NCI-H226 (cell line): Measurements from ENCODE around the gene CLDN1.
A peak's percentile ranks its signal among the peaks of the same experiment; 100 is the strongest.

Source experiments
- DNase-seq: peaks from one replicate; pipeline ENCODE4 v3.0.0-alpha.2; 2015

CLDN1 gene

DNA sequence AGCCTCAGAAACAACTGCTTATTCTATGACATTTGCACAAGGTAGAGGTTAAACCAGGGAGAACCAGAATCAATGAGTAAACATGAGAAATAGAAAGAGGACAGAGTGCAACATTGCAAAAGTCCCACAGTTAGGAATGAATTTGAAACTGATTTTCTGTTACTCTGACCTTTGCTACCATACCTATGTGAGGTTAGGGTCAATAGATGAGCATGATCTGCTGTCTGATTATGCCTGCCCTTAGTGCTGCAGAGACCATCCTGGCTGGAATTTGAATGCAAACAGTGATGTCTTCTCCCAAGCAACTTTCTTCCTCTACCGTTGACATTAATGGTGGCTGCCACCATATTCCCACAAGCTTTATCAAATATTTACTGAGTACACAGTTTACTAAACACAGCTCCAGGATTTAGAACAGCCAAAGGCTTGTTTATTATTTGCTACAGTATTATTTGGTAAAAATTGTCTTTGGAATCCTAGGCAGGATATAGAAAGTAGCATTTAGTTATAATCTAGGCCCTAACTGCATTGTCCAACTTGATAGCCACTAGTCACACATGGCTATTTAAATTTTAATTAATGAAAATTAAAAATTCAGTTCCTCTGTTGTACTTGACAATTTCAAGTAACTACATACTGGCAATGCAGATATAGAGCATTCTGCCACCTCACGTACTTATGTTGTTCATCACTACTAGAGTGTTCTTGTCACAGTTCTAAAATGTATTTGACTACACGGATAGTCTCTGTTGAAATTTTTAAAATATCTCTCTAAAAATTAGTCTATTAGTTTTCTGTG lies 8.9 kb upstream of the CLDN1 start:
- DNase-seq, result no peak

GRCh38 chr3:190326930-190327329 lies 4.7 kb upstream of the CLDN1 start:
- peak; percentile 44 for DNase-seq

- peak; percentile 37 for DNase-seq
These were observed 4.1 kb upstream of the CLDN1 start for GRCh38 chr3:190326361-190326760.

DNA sequence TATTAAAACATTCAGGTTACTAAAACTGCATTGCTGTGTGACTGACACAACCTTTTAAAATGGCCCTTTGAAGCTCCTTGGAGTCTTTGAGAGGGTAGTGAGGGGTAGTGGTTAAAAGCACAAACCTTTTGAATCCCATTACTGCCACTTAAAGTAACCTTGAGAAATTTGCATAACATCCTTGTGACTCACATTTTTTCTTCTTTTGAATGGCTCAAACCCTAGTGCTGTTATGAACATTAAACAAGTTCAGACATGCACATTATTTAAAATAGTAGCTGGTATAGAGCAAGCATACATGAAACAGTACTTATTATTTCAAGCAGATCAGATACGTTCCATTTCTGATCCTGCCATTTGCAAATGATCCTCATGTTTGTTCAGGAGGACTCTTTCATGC lies 3.7 kb upstream of the CLDN1 start:
- no peak for DNase-seq

DNA sequence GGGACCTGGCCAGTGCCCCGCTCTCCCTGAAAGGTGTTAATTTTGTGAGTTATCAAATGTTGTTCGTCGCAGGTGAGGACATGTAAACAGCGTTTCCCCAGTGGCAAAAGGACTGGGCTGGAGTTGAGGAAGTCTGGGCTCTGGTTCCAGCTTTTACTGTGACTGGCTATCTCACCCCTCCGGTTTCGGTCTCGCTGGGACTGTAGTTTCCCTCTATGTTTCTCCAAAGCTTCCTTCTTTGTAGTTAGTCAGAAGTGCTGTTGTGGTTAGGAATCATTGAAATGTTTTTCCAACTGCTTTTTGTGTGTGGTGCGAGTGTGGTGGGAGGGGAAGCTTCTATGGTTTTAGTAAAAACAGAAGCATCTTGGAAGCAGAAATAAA lies 990 bp upstream of the CLDN1 start:
- DNase-seq, result no peak

GRCh38 chr3:190322604-190323245 lies 479 bp upstream of the CLDN1 start:
- DNase-seq, result no peak

GRCh38 chr3:190320594-190321362 lies 1.5 kb downstream of the CLDN1 start:
- no peak for DNase-seq

GRCh38 chr3:190319660-190320059 lies 2.6 kb downstream of the CLDN1 start:
- peak; percentile 24 for DNase-seq

DNA sequence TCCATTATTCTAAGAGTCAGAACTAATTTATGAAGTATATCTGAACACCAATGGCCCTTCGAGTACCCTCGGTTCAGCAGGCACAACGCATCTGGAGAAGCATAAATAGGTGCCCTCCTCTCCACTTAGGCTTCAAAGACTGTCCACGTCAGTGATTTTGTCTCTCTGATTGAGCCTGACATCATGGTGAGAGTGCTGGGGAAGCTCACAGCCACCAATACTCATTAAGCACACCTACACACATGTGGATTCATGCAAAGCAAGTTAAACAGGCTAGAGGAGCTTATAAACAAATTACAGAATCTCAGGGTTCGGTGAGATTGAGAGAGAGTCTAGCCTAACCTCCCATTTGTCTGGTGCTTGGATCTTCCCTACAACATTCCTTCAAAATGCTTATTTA lies 3.6 kb downstream of the CLDN1 start:
- DNase-seq, result no peak

GRCh38 chr3:190314741-190315140 lies 7.5 kb downstream of the CLDN1 start:
- DNase-seq, result no peak

DNA sequence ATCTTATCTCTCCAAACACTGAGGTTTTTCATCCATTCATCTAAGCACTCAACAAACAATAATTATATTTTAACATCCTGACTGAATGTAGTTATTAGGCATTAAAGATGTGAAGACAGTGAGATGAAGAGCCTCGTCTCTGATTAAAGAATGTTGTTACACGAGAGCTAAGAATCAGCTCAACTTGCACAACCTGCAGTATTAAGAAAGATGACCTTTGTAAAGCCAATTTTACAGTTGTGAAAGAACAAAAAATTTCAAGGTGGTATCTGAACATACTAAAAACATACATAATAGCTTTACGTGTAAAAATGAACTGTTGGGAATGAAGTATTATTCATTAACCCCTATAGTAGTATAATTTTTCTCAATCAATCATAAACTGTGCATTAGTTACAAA lies 12.8 kb downstream of the CLDN1 start:
- no peak for DNase-seq

GRCh38 chr3:190308154-190308553 lies 14.1 kb downstream of the CLDN1 start:
- DNase-seq, result no peak

DNA sequence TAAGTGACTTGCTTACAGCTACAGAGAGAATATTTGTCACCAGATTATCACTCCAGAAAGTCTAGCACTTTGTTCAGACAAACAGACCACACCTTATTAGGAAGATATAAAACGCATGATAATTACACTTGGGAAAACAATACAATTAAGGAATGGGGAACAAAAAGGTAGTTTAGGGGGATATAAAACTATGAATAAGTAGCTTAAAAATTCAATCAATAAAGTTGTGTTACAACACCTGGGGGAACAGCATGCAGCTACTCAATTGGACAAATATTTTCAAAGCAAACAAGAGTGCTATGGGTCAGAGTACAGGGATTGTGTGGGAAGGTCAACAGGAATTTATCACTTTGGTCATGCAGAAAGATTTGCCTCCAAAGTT lies 15.1 kb downstream of the CLDN1 start:
- DNase-seq, result no peak

GRCh38 chr3:190306513-190307163 lies 15.6 kb downstream of the CLDN1 start:
- DNase-seq, result peak; percentile 94

DNA sequence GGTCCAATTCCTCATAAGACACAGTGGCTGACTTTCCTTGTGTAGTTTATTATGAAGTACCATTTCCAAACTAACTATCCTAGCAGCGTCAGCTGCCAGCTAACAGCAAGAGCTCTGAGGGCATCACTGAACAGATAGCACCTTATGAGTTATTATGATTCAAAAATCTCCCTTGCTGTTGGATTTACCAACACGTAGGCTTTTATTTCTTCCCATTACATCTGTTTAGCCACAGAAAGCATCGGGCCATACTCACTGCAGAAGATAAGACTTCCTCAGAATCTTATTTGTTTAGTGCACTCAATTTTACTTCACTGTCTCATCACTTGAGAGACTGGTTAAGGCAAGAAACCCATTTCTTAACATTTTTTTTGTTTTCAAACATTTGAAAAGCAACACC lies 16.2 kb downstream of the CLDN1 start:
- DNase-seq, result peak; percentile 65

GRCh38 chr3:190305406-190305805 lies 16.8 kb downstream of the CLDN1 start:
- DNase-seq, result peak; percentile 70

DNA sequence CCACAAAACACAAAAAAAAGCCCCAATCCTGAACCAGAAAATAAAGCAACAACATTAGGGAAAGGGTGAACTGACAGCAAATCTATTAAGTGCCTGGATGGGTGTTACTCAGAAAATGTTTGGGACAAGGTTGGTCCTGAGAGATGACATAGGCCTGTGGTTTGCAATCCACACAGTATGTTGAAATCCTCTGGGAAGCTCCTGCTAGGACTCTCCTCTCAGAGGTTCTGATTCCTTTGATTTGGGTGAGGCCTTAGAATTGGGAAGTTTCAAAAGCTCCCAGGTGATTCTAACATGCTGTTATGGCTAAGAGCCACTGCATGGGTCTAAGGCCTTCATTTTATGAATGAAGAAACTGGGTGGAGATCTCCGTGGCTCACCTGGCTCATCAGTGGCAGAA lies 18.4 kb downstream of the CLDN1 start:
- DNase-seq, result peak; percentile 47

GRCh38 chr3:190302212-190302867 lies 19.9 kb downstream of the CLDN1 start:
- peak; percentile 73 for DNase-seq

GRCh38 chr3:190301591-190301990 lies 20.7 kb downstream of the CLDN1 start:
- peak; percentile 41 for DNase-seq

GRCh38 chr3:190299969-190300368 lies 22.3 kb downstream of the CLDN1 start:
- DNase-seq, result no peak

GRCh38 chr3:190294030-190294429 lies 28.2 kb downstream of the CLDN1 start:
- no peak for DNase-seq

GRCh38 chr3:190293621-190294020 lies 28.6 kb downstream of the CLDN1 start:
- DNase-seq, result no peak
